HG03354 (cell line): ENCODE results near the gene TMEM86B.

Source experiments
- ATAC-seq: cut with Tn5 transposase; IDR thresholded peaks from one replicate; pipeline ENCODE4 v1.9.1; 2021; ENCODE audit warnings: mild to moderate bottlenecking; ENCODE audit not compliant: unreplicated experiment, poor library complexity, severe bottlenecking

TMEM86B gene

DNA sequence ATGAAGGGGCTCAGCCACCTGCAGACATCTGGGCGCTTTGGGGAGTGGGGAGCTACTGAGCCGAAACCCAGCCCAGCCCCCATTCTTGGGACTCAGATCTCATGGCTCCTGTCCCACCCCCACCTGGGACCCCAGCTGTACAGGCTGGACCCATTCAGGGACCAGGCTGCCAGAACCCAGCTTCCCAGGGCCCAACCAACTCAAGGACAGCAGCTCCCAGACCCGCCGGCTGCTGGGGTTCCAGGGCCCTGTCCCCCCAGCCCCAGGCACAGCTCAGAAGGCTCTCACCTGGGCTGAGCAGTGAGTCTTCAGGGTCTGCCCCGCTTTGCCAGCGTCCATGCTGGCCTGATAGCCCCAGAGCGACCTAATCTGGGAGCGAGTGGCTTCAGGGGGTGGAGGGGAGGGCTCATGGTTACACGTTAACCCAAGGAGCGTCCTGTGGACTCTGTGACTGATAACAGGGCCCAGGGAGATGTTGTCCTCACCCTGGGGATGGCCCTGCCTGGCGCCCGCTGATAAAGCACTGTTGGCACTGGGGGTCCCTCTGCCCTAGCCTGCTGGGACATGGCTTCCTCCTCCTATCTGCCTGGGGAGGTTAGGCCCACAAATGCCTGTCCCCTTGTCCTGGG is at the start of gene TMEM86B:
TMEM86B (minus strand) TSS at position 361 of the 629 bp plus-strand sequence; CDS start at position 339, 22 bp downstream.
- ATAC-seq, result no peak

DNA sequence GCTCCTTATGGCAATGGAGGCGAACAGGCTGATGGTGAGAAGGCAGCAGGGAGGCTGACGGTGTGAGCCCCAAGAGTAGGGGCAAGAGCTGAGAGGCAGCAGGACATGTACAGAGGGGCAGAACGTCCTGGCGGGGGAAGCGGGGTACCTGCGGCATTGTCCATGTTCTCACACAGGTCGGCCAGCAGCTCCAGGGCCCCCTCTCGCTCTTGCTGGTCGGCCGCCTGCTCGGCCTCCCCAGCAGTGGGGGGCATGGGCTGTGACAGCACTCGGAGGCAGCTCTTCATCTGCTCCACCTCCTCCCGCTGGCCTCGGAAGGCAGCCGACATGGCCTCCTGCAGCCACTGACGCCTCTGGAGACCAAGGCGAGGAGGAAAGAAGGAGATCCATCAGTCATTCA is 48.9 kb upstream of the TMEM86B start:
- ATAC-seq, result no peak

GRCh38 chr19:55276720-55277430 is 48.3 kb upstream of the TMEM86B start:
- peak; percentile 9 for ATAC-seq

DNA sequence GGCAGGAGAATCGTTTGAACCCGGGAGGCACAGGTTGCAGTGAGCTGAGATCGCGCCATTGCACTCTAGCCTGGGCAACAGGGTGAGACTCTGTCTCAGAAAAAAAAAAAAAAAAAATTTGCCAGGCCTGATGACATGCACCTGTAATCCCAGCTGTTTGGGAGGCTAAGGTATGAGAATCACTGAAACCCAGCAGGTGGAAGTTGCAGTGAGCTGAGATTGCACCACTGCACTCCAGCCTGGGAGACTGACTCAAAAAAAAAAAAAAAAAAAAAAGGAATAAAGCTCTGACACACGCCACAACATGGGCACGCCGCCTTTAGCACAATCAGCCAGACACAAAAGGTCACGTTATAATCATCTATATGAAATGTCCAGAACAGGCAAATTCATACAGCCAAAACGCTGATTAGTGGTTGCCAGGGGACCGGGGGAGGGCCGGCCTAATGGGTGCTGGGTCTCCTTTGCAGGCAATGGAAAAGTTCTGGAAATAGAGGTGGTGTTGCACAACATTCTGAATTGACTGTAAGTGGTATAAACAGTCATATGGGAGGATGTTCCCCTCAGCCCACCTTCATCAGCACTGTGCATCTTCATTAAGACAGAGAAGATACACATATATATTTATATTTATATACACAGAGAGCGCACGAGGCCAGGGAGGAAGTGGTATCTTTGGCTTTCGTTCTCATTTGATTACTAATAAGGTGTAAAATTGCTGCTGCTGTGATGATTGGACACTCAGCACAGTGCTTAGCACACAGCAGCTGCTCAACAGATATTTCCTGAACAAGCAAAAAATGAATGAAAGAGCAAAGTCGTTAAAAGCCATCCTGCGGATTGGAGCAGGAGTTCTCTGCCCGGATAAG is 47.5 kb upstream of the TMEM86B start:
- ATAC-seq, result peak; percentile 60

- no peak for ATAC-seq
Measured at GRCh38 chr19:55273978-55274707, 45.6 kb upstream of the TMEM86B start.

DNA sequence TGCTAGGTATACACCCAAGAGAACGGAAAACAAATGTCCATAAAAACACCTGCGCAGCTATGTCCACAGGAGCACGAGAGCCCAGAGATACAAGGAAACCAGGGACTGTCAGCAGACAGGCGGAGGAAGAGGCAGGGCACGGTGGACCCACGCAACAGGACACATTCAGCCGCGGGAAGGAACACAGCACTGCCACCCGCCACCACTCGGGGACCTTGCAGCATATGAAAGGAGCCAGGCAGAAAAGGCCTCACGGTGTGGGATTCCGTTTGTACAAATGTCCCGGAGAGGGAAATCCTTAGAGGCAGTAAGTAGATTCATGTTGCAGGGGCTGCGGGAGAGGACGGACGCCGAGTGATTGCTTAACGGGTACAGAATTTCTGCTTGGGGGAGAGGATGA is 43.6 kb upstream of the TMEM86B start:
- no peak for ATAC-seq

DNA sequence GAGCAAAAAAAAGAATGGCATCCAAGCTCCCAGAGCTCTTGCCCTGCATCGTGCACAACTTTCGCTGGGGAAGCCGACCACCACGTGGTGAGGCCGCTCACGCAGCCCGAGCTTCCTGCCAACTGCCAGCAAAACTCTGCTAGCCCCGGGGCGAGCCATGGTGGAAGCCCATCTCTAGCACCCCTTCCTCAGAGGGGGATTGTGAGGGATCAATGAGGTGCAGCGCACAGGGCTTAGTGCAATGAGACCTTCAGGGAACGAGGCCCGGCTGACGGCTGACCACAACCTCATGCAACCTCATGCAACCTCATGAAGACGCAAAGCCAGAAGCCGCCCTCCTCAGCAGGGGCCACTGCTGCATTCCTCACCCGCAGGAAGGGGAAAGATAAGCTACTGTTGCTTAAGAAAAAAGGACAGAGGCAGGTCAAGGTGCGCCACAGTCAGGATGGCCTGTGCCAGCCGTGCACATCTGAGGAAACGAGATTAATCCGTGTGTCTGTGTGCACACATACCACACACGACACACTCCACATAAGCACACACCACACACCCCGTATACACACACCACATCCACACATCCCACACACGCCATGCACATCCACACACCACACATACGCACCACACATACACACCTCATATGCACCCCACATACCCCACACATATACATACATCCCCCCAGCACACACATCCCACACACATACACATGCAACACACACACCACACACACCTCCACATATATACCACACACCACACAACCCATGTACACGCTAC is 41.8 kb upstream of the TMEM86B start:
- ATAC-seq, result no peak

GRCh38 chr19:55269299-55269698 is 40.7 kb upstream of the TMEM86B start:
- ATAC-seq, result no peak

DNA sequence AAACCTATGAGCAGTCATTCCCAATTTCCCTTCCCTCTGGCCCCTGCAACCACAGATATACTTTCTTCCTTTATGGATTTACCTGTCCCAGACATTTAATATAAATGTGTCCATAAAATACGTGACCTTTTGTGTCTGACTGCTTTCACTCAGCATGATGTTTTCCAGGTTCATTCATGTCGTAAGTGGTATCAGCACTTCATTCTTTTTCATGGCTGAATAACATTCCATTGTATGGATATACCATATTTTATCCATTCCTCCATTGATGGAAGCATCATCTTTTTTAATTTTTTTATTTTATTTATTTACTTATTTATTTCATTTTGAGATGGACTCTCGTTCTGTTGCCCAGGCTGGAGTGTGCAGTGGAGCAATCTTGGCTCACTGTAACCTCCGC is 38.3 kb upstream of the TMEM86B start:
- ATAC-seq, result no peak

- no peak for ATAC-seq
Measured at GRCh38 chr19:55266404-55266803, 37.8 kb upstream of the TMEM86B start.

- no peak for ATAC-seq
Measured at GRCh38 chr19:55265723-55266386, 37.3 kb upstream of the TMEM86B start.

GRCh38 chr19:55265173-55265572 is 36.6 kb upstream of the TMEM86B start:
- no peak for ATAC-seq

- ATAC-seq, result no peak
Measured at GRCh38 chr19:55264531-55264930, 36.0 kb upstream of the TMEM86B start.

DNA sequence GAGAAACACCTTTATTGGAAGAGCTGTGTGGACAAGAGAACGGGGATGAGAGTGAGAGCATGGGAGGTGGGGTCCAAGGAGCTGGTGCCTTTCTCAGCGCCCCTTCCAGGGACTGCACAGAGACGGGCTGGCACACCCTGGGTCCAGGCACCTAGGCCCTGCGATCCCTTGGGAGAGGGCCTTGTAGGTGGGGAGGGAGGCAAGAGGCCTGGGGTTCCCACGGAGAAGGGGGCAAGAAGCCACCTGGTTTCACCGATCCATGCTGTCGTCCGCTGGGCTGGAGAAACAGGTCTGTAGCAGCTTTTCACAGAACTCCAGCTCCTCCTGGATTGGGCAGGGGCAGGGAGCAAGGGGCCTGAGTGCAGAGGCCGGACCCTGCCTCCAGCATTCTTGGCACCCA is 33.8 kb upstream of the TMEM86B start:
- ATAC-seq, result no peak

DNA sequence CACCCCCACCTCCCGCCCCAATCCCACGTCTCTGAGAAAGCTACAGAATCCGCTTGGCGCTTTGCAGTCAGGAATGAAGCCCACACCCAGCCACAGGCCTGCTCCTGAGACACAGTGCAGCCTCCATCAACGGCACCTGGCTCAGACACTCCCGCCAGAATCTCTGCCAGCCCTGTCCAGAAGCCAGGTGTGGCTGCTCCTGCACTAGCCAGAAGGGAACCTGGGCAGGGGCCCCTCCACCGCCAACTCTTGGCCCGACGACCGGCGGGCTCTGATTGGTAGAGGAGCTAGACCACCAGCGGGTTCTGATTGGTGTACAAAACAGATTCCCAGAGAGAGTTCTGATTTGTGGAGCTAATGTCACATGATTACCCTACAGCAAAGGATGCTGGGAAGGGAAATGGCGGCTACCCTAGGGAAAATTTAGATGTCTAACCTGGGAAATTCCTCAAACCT is 33.1 kb upstream of the TMEM86B start:
- ATAC-seq, result no peak

DNA sequence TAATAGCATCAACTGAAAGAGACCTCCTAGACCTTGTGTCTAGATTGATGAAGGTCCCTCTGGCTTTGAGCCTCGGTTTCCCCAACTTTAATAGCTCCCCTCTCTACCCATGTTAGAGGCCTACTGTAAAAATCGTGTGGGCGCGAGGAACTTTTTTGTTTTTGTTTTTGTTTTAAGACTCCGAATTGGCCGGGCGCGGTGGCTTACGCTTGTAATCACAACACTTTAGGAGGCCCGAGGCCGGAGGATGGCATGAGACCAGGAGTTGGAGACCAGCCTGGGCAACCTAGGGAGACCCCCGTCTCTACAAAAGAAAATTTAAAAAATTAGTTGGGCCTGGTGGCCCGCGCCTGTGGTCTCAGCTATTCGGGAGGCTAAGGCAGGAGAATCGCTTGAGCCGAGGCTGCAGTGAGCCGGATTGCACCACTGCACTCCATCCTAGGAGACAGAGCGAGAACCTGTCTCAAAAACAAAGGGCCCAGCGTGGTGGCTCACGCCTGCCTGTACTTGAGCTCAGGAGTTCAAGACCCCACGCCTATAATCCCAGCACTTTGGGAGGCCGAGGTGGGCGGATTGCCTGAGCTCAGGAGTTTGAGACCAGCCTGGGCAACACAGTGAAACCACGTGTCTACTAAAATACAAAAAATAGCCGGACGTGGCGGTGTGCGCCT is 31.1 kb upstream of the TMEM86B start:
- ATAC-seq, result no peak

DNA sequence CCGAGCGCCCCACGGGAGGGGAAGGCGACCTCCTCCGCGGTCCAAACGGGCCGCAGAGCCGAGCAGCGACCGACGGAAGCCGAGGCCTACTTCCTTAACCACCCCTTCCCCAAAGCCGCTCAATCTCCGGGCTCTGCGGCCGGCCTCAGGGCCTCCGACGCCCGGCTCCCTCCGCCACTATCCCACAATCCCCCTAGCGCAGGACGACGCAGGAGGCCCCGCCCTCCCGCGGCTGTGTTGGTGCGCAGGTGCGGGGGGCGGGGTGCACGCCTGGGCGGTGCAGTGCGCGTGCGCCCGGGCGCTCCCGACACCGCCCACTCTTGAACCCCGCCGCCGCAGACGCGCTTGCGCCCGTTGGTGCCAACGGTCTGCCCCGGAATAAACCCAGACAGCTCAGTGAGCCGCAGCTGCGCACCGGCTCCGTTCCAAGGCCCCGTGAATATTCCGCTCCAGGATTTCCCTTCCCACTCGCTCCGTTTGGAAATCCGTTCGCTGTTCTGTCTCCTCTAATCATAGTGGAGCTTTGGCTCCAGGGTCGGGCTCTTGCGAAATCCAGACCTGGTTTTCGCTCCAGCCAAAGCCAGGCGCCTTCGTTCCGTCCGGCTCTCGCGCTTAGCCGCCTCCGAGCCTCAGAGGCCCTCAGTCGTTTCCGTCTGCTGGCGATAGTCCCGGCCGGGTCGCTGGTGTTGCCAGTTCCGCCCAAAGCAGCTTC is 30.4 kb upstream of the TMEM86B start, which contains the start of gene PPP6R1:
PPP6R1 (minus strand) TSS at position 190 of the 712 bp plus-strand sequence. CDS start 11,914 bp downstream, outside the sequence.
- peak; percentile 73 for ATAC-seq
